Esophagus squamous epithelium (tissue), 4 donors: ENCODE data around the gene CCDC102B.

Source experiments
- CTCF ChIP-seq, 6 experiments: fragments of 450-650 bp in 4 of 6; fragments of 200-600 bp in 2 of 6; sonication (generic) in 2 of 6; IDR thresholded peaks; one replicate each; pipeline ENCODE4 v1.5.1; 2016 to 2019; ENCODE audit warnings: antibody characterized with exemption in 6 of 6, mild to moderate bottlenecking in 4 of 6, moderate library complexity in 4 of 6
- POLR2A ChIP-seq, 4 donors: fragments of 450-650 bp; IDR thresholded peaks; one replicate each; pipeline ENCODE4 v1.6.1; 2017; ENCODE audit warnings: antibody characterized with exemption in 4 of 4, mild to moderate bottlenecking in 4 of 4, moderate library complexity in 3 of 4

GRCh38 chr18:68779169-68779568, 18.7 kb upstream of the CCDC102B start:
- TF ChIP-seq POLR2A (IDR thresholded peaks at IDR 0.05) (no peak), CTCF (IDR thresholded peaks at IDR 0.05) (no peak)
